Glutamatergic neuron (in vitro differentiated cells): Measurements from ENCODE around the gene CIAO3. TPM values are rescaled to one million over a fixed set of nuclear protein-coding genes. Genes with fewer than 3 reads are reported as not detected.

Source experiments
- DNase-seq: peaks from one replicate; pipeline ENCODE4 v3.0.0; 2022
- H3K27ac Mint-ChIP-seq: one replicate; pipeline ENCODE4 v1.8.0; 2020; ENCODE audit warnings: mild to moderate bottlenecking, mixed read lengths, inconsistent platforms; ENCODE audit not compliant: unreplicated experiment
- H3K27me3 Mint-ChIP-seq: one replicate; pipeline ENCODE4 v1.8.0; 2020; ENCODE audit warnings: mild to moderate bottlenecking, moderate library complexity, mixed read lengths, inconsistent platforms; ENCODE audit not compliant: unreplicated experiment
- H3K36me3 Mint-ChIP-seq: one replicate; pipeline ENCODE4 v1.8.0; 2020; ENCODE audit warnings: mild to moderate bottlenecking, mixed read lengths, inconsistent platforms; ENCODE audit not compliant: unreplicated experiment
- H3K4me1 Mint-ChIP-seq: one replicate; pipeline ENCODE4 v1.8.0; 2020; ENCODE audit warnings: mild to moderate bottlenecking, low read depth, mixed read lengths, inconsistent platforms; ENCODE audit not compliant: unreplicated experiment
- H3K4me3 Mint-ChIP-seq: one replicate; pipeline ENCODE4 v1.8.0; 2020; ENCODE audit warnings: mild to moderate bottlenecking, mixed read lengths, inconsistent platforms; ENCODE audit not compliant: unreplicated experiment
- H3K9me3 Mint-ChIP-seq: one replicate; pipeline ENCODE4 v1.8.0; 2020; ENCODE audit warnings: mild to moderate bottlenecking, moderate library complexity, mixed read lengths, inconsistent platforms; ENCODE audit not compliant: unreplicated experiment
- CTCF ChIP-seq: fragments of 200-600 bp; sonication (generic); IDR thresholded peaks from one replicate; pipeline ENCODE4 v1.5.0; 2021; ENCODE audit not compliant: partially characterized antibody, unreplicated experiment
- total RNA-seq: library from RNA; stranded (reverse); fragmentation: NEBNext Ultra II Directional; extraction: Animal tissue kit (Norgen Biotek cat#: 25700); gene quantifications from one replicate; pipeline ENCODE4 v1.2.1, GENCODE V29; 2021; ENCODE audit not compliant: unreplicated experiment

CIAO3 gene
- total RNA-seq, 1 donor from 2014 or later, result 49.5 TPM

- H3K4me3 Mint-ChIP-seq, result no peak overlapping the region
- no peak overlapping the region for H3K27ac Mint-ChIP-seq
- no peak for TF ChIP-seq CTCF
- H3K9me3 Mint-ChIP-seq, result peaks cover 6% of the 10 kb centered on the region
- no peaks in the 10 kb centered on the region for H3K4me1 Mint-ChIP-seq
- H3K27me3 Mint-ChIP-seq, result peaks cover 7% of the 10 kb centered on the region
- H3K36me3 Mint-ChIP-seq, result no peaks in the 10 kb centered on the region
- DNase-seq, result no peak
These were observed 42.8 kb upstream of the CIAO3 start for GRCh38 chr16:783404-784161.

GRCh38 chr16:782766-783403 lies 42.1 kb upstream of the CIAO3 start:
- peaks cover 6% of the 10 kb centered on the region for H3K9me3 Mint-ChIP-seq
- no peak for DNase-seq
- H3K4me3 Mint-ChIP-seq, result no peak overlapping the region
- H3K27me3 Mint-ChIP-seq, result peaks cover 7% of the 10 kb centered on the region
- no peaks in the 10 kb centered on the region for H3K36me3 Mint-ChIP-seq
- H3K27ac Mint-ChIP-seq, result no peak overlapping the region
- no peaks in the 10 kb centered on the region for H3K4me1 Mint-ChIP-seq
- no peak for TF ChIP-seq CTCF

GRCh38 chr16:782258-782657 lies 41.5 kb upstream of the CIAO3 start:
- TF ChIP-seq CTCF, result no peak
- Mint-ChIP-seq H3K27ac (no peak overlapping the region), H3K4me1 (no peaks in the 10 kb centered on the region), H3K4me3 (no peak overlapping the region), H3K36me3 (no peaks in the 10 kb centered on the region), H3K9me3 (peaks cover 6% of the 10 kb centered on the region), H3K27me3 (peaks cover 7% of the 10 kb centered on the region)
- no peak for DNase-seq

- no peak for TF ChIP-seq CTCF
- no peak overlapping the region for H3K27ac Mint-ChIP-seq
- no peaks in the 10 kb centered on the region for H3K36me3 Mint-ChIP-seq
- H3K27me3 Mint-ChIP-seq, result peaks cover 7% of the 10 kb centered on the region
- H3K4me1 Mint-ChIP-seq, result no peaks in the 10 kb centered on the region
- DNase-seq, result no peak
- peaks cover 6% of the 10 kb centered on the region for H3K9me3 Mint-ChIP-seq
- no peak overlapping the region for H3K4me3 Mint-ChIP-seq
These were observed 40.7 kb upstream of the CIAO3 start for GRCh38 chr16:781346-782010.

- TF ChIP-seq CTCF, result no peak
- Mint-ChIP-seq H3K36me3 (no peaks in the 10 kb centered on the region), H3K27me3 (peaks cover 7% of the 10 kb centered on the region), H3K4me3 (no peak overlapping the region), H3K4me1 (no peaks in the 10 kb centered on the region), H3K9me3 (peaks cover 6% of the 10 kb centered on the region), H3K27ac (no peak overlapping the region)
- no peak for DNase-seq
These were observed 39.5 kb upstream of the CIAO3 start for GRCh38 chr16:780296-780695.
